ENCODE results near the gene HEMK1. TPM values are rescaled to one million over a fixed set of nuclear protein-coding genes. Genes with fewer than 3 reads are reported as not detected.

HEMK1 gene
- total and polyA plus RNA-seq, 2 of the 4 experiments (the other 2 are of a cell fraction), result 17.2 to 20.8 TPM

GRCh38 chr3:50530001-50530970 is 39.0 kb upstream of the HEMK1 start (continued):
- TF ChIP-seq SMC3 (IDR thresholded peaks at IDR 0.05; ENCODE audit: low read depth, low read length), result no peak

GRCh38 chr3:50531201-50531600 is 38.1 kb upstream of the HEMK1 start:
- BruUV-seq (replicated peaks), result no TSS peak
- H3K27me3 ChIP-seq (ENCODE audit: control insufficient read depth, insufficient read depth, low read length), result peaks cover 80% of the 10 kb centered on the region
- no peak overlapping the region for H2BK5ac ChIP-seq (ENCODE audit: low read depth, low read length, poor library complexity, severe bottlenecking)
- H3K4ac ChIP-seq (ENCODE audit: low read depth, low read length), result no peak overlapping the region
- H4K8ac ChIP-seq (ENCODE audit: low read depth in 2 of 2, low read length in 2 of 2), result no peak overlapping the region
- no peak overlapping the region for H2AFZ ChIP-seq (replicated peaks; ENCODE audit: low read length, poor library complexity)
- ChIA-PET POLR2A (ENCODE audit: unreplicated experiment) (no interaction called here), CTCF (no interaction called here)
- no peaks in the 10 kb centered on the region for H3K9me1 ChIP-seq (ENCODE audit: insufficient read depth, low read length)
- H3K4me1 ChIP-seq (ENCODE audit: control insufficient read depth, insufficient read depth, low read length), result no peaks in the 10 kb centered on the region
- H3K9ac ChIP-seq (ENCODE audit: low read depth, low read length), result no peak overlapping the region
- H4K91ac ChIP-seq (ENCODE audit: insufficient read depth, low read depth, low read length), result no peak overlapping the region
- no peaks in the 10 kb centered on the region for H4K20me1 ChIP-seq (ENCODE audit: insufficient read depth, low read length)
- intact Hi-C loops (cut with micrococcal nuclease) (no loop called here), dilution Hi-C loops (cut with HindIII; ENCODE audit: low sequenced_read_pairs, unreplicated experiment) (no loop called here), in situ Hi-C loops (cut with MboI; ENCODE audit: low sequenced_read_pairs) (no loop called here)
- no peak overlapping the region for H3K4me3 ChIP-seq (ENCODE audit: insufficient read depth, low read depth, low read length)
- H3K4me2 ChIP-seq (ENCODE audit: low read depth, low read length), result no peak overlapping the region
- H2BK20ac ChIP-seq (ENCODE audit: low read depth, low read length), result no peak overlapping the region
- no peak overlapping the region for H2AK9ac ChIP-seq (replicated peaks; ENCODE audit: low read depth, low read length, poor library complexity)
- no peak overlapping the region for H2AK5ac ChIP-seq (ENCODE audit: low read depth, low read length)
- no peak overlapping the region for H2BK15ac ChIP-seq (ENCODE audit: low read depth, low read length)
- no peak for ATAC-seq (ENCODE audit: low read depth)
- H3K56ac ChIP-seq (ENCODE audit: extremely low read depth, insufficient read depth, low read length), result no peak overlapping the region
- no peaks in the 10 kb centered on the region for H3K36me3 ChIP-seq (ENCODE audit: control insufficient read depth, insufficient read depth, low read length)
- H3K18ac ChIP-seq (ENCODE audit: low read depth, low read length), result no peak overlapping the region
- no peak for DNase-seq
- H3K14ac ChIP-seq (replicated peaks; ENCODE audit: low read depth, low read length), result no peak overlapping the region
- no peak overlapping the region for H3K27ac ChIP-seq (ENCODE audit: insufficient read depth, low read length)
- WGBS, 2 experiments (ENCODE audit: extremely low coverage in 2 of 2, insufficient read length in 1 of 2), result 50% methylated on average over 1 of the region's 4 CpGs; no CpG with 5 or more reads in 1 of the 2 experiments
- no peak overlapping the region for H4K5ac ChIP-seq (ENCODE audit: low read depth, low read length)
- H3K9me3 ChIP-seq (ENCODE audit: control insufficient read depth, insufficient read depth, low read length), result no peaks in the 10 kb centered on the region
- no peak overlapping the region for H2BK120ac ChIP-seq (ENCODE audit: low read depth, low read length)
- no peaks in the 10 kb centered on the region for H3K79me1 ChIP-seq (ENCODE audit: low read depth in 1 of 2, low read length in 2 of 2)
- H3K23ac ChIP-seq (ENCODE audit: low read depth, low read length), result no peak overlapping the region
- TF ChIP-seq POLR2A (IDR thresholded peaks at IDR 0.05; ENCODE audit: low read depth, low read length) (no peak), MXI1 (IDR thresholded peaks at IDR 0.05; ENCODE audit: borderline replicate concordance, low read depth, low read length) (no peak), CTCF (conservative IDR thresholded peaks at IDR 0.05; ENCODE audit: low read depth, low read length) (no peak), BHLHE40 (IDR thresholded peaks at IDR 0.05; ENCODE audit: low read depth, low read length) (no peak), FOS (IDR thresholded peaks at IDR 0.05; ENCODE audit: low read depth, low read length) (no peak), SMC3 (IDR thresholded peaks at IDR 0.05; ENCODE audit: low read depth, low read length) (no peak), CEBPB (IDR thresholded peaks at IDR 0.05; ENCODE audit: low read depth, low read length) (no peak), ELK1 (IDR thresholded peaks at IDR 0.05; ENCODE audit: borderline replicate concordance, low read depth, low read length) (no peak), NFE2L2 (IDR thresholded peaks at IDR 0.05; ENCODE audit: low read depth, low read length) (no peak), USF2 (IDR thresholded peaks at IDR 0.05; ENCODE audit: low read depth, low read length) (no peak), RAD21 (IDR thresholded peaks at IDR 0.05; ENCODE audit: low read length) (no peak), RCOR1 (IDR thresholded peaks at IDR 0.05; ENCODE audit: insufficient replicate concordance, low read length) (no peak), CHD1 (IDR thresholded peaks at IDR 0.05; ENCODE audit: low read depth, low read length) (no peak)
